ENCODE results near the gene DHRS1. TPM values are rescaled to one million over a fixed set of nuclear protein-coding genes. Genes with fewer than 3 reads are reported as not detected.

Gene DHRS1
- total and polyA plus RNA-seq, 9 of the 15 experiments (the other 6 are each of a cell fraction or from before 2014, with no cell fraction given) = 7.3 to 33.6 (median 13.3) TPM

GRCh38 chr14:24271134-24271833 lies 28.3 kb downstream of the DHRS1 start, which contains the start of gene RABGGTA (continued):
- TF ChIP-seq CREB3L1 (IDR thresholded peaks at IDR 0.05; ENCODE audit: borderline replicate concordance, low read depth) = peak; percentile 94
- TF ChIP-seq CHAMP1 (IDR thresholded peaks at IDR 0.05) = no peak
- TF ChIP-seq ZNF318 (IDR thresholded peaks at IDR 0.05; ENCODE audit: borderline replicate concordance in 1 of 2, low read depth in 1 of 2) = no peak
- no peak for TF ChIP-seq U2AF2 (optimal IDR thresholded peaks at IDR 0.05; ENCODE audit: low read depth, low read length)
- no peak for TF ChIP-seq THRAP3 (IDR thresholded peaks at IDR 0.05; ENCODE audit: borderline replicate concordance)
- no peak for TF ChIP-seq KAT8 (IDR thresholded peaks at IDR 0.05; ENCODE audit: low read depth)
- TF ChIP-seq MTA2 (IDR thresholded peaks at IDR 0.05; ENCODE audit: low read depth) = no peak
- TF ChIP-seq DMBX1 (CRISPR knock-in tag; IDR thresholded peaks at IDR 0.05; ENCODE audit: borderline replicate concordance) = no peak
- TF ChIP-seq BMI1 (IDR thresholded peaks at IDR 0.05; ENCODE audit: low read length) = no peak
- no peak for TF ChIP-seq NFYB (IDR thresholded peaks at IDR 0.05; ENCODE audit: extremely low read depth, insufficient read length)
- no peak for TF ChIP-seq TRIM25 (IDR thresholded peaks at IDR 0.05; ENCODE audit: borderline replicate concordance)
- TF ChIP-seq SETDB1 (IDR thresholded peaks at IDR 0.05; ENCODE audit: low read length) = no peak
- peak; percentile 74; the same call in 1 of the 2 replicates for TF ChIP-seq SNIP1 (IDR thresholded peaks at IDR 0.05; ENCODE audit: low read depth)
- TF ChIP-seq TEAD2 (tag; IDR thresholded peaks at IDR 0.05) = no peak

All from K562 (cell line).